ENCODE measurements around the gene ZNF41.

Gene ZNF41

GRCh38 chrX:47448165-47448806 lies 34.7 kb downstream of the ZNF41 start:
- in situ Hi-C loops (cut with MboI; ENCODE audit: low pct_unique_long_range_greater_than_20kb, low sequenced_read_pairs, unreplicated experiment), result no loop called here
- no peak for DNase-seq (ENCODE audit: low spot score)
- TF ChIP-seq CTCF (IDR thresholded peaks at IDR 0.05; ENCODE audit: extremely low read depth, insufficient read depth, missing control alignments), result no peak

- in situ Hi-C loops (cut with MboI; ENCODE audit: low pct_unique_long_range_greater_than_20kb, low sequenced_read_pairs, unreplicated experiment), result no loop called here
- DNase-seq (ENCODE audit: low spot score), result no peak
- no peak for TF ChIP-seq CTCF (IDR thresholded peaks at IDR 0.05; ENCODE audit: extremely low read depth, insufficient read depth, missing control alignments)
Observed at GRCh38 chrX:47447607-47448006, 35.4 kb downstream of the ZNF41 start.

GRCh38 chrX:47446971-47447370 lies 36.1 kb downstream of the ZNF41 start:
- in situ Hi-C loops (cut with MboI; ENCODE audit: low pct_unique_long_range_greater_than_20kb, low sequenced_read_pairs, unreplicated experiment), result no loop called here
- no peak for DNase-seq (ENCODE audit: low spot score)
- no peak for TF ChIP-seq CTCF (IDR thresholded peaks at IDR 0.05; ENCODE audit: extremely low read depth, insufficient read depth, missing control alignments)

GRCh38 chrX:47446431-47446830 lies 36.6 kb downstream of the ZNF41 start:
- in situ Hi-C loops (cut with MboI; ENCODE audit: low pct_unique_long_range_greater_than_20kb, low sequenced_read_pairs, unreplicated experiment), result no loop called here
- no peak for TF ChIP-seq CTCF (IDR thresholded peaks at IDR 0.05; ENCODE audit: extremely low read depth, insufficient read depth, missing control alignments)
- no peak for DNase-seq (ENCODE audit: low spot score)

- no peak for DNase-seq (ENCODE audit: low spot score)
- TF ChIP-seq CTCF (IDR thresholded peaks at IDR 0.05; ENCODE audit: extremely low read depth, insufficient read depth, missing control alignments), result no peak
- in situ Hi-C loops (cut with MboI; ENCODE audit: low pct_unique_long_range_greater_than_20kb, low sequenced_read_pairs, unreplicated experiment), result no loop called here
Observed at GRCh38 chrX:47430925-47431324, 52.1 kb downstream of the ZNF41 start.

GRCh38 chrX:47422444-47422843 lies 60.6 kb downstream of the ZNF41 start:
- DNase-seq (ENCODE audit: low spot score), result no peak
- TF ChIP-seq CTCF (IDR thresholded peaks at IDR 0.05; ENCODE audit: extremely low read depth, insufficient read depth, missing control alignments), result no peak
- in situ Hi-C loops (cut with MboI; ENCODE audit: low pct_unique_long_range_greater_than_20kb, low sequenced_read_pairs, unreplicated experiment), result no loop called here
